HG02678 (cell line): ENCODE results near the gene FOXS1.
A peak's percentile ranks its signal among the peaks of the same experiment; 100 is the strongest.
"Not testable (repeated sequence)": the region's sequence is repeated elsewhere in the genome, so short reads cannot be mapped to it uniquely, and the experiment has no call there.

Experiments
- ATAC-seq: cut with Tn5 transposase; IDR thresholded peaks from one replicate; pipeline ENCODE4 v1.9.1; 2021; ENCODE audit warnings: mild to moderate bottlenecking, moderate library complexity; ENCODE audit not compliant: unreplicated experiment

FOXS1 gene

GRCh38 chr20:31840906-31841816, 4.2 kb downstream of the FOXS1 start:
- ATAC-seq, result no peak

GRCh38 chr20:31839782-31840487, 5.5 kb downstream of the FOXS1 start:
- ATAC-seq, result no peak

DNA sequence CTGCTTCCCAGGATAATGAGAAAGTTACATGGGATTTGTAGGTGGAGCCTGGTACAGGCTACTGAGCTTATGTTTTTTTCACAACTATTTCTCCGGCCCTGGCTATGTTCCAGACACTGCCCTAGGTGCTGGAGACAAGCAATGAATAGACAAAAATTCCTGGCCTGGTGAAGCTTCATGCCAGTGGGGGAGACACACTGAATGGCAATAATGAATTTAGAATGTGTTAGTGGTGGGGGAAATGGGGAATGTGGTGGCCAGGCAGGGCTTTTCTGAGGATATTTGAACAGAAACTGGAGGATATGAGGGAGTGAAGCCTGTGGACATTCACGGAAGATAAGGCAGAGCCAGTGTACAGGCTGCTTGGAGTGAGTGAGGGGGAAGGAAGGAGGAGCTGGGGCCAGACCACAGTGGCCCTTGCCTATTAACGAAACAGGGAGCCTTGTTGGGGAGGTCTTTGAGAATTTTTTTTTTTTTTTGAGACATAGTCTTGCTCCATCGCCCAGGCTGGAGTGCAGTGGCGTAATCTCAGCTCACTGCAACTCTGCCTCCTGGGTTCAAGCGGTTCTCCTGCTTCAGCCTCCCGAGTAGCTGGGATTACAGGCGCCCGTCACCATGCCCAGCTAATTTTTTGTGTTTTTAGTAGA, 6.6 kb downstream of the FOXS1 start:
- ATAC-seq, result no peak

DNA sequence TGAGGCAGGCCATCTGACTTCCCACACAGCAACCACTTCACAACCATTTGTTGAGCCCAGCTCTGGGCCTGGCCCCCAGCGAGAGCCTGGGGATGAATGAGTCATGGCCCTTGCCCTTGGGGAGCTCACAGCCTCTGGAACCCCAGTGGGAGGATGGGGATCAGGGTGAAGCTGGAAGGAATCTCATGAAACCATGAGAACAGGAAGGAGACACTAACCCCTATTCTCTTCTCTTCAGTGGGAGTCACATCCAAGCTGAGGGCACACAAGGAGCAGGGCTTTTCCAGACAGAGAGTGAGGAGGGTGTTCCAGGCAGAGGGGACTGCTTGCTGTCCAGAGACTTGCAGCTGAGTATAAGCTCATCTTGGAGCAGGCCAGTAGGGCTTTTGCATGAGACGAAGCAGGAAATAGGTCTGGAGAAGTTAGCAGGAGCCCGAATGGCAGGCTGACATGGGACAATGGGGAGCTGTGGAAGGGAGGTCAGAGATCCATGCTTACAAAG, 7.5 kb downstream of the FOXS1 start:
- no peak for ATAC-seq

DNA sequence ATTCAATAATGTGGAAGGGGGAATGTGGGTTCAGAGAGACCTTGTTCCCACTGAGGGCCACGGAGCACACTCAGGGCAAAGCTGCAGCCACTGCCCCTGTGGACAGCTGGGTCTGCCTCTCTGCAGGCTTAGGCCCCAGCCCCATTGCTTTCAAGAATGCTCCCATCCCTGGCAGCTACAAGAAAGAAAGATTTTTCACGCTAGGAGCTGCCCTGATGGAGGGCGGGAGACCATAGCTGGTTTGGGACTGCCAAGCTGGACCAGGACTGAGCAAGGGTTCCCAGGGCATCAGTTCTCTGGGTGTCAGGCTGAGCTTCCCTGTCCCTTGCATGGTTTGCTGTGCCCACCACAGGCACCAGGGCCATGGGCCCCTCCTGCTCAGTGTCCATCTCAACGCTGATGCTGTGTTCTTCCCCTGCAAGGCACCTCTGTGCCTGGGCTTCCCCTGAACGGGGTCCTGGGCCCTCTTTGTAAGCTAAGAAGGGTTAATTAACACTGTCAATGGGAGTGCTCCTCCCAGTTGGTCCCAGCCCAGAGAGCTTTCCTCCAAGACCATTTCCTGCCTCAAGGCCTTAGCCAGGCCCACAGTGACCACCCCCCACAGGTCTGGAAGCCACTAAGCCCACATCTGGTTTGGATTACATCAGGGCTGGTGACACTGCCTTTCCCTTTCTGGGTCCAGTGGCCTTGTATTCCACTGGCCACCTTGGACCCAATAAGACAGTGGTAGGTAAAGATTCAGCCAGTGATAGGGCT, 8.4 kb downstream of the FOXS1 start:
- ATAC-seq, result no peak

GRCh38 chr20:31835977-31836852, 9.2 kb downstream of the FOXS1 start:
- ATAC-seq, result peak; percentile 70

DNA sequence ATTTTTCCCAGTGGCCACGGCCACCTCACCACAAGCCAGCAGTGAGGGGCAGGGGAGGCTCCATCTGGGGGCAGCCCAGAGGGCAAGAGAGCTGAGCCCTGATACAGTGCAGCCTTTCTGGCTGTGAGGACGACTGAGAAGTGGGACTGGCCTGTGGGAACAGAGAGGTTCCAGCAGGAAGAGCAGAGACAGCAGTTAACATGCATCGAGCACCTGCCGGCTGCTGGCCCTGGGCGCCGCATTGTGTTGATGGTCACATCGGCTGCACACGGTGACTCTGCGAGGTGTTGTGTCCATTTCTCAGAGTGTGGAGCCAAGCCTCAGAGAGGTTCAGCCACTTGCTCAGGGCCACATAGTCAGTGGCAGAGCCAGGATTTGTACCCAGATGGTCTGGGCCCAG, 9.8 kb downstream of the FOXS1 start:
- no peak for ATAC-seq

GRCh38 chr20:31833931-31834521, 11.4 kb downstream of the FOXS1 start:
- ATAC-seq, result no peak

DNA sequence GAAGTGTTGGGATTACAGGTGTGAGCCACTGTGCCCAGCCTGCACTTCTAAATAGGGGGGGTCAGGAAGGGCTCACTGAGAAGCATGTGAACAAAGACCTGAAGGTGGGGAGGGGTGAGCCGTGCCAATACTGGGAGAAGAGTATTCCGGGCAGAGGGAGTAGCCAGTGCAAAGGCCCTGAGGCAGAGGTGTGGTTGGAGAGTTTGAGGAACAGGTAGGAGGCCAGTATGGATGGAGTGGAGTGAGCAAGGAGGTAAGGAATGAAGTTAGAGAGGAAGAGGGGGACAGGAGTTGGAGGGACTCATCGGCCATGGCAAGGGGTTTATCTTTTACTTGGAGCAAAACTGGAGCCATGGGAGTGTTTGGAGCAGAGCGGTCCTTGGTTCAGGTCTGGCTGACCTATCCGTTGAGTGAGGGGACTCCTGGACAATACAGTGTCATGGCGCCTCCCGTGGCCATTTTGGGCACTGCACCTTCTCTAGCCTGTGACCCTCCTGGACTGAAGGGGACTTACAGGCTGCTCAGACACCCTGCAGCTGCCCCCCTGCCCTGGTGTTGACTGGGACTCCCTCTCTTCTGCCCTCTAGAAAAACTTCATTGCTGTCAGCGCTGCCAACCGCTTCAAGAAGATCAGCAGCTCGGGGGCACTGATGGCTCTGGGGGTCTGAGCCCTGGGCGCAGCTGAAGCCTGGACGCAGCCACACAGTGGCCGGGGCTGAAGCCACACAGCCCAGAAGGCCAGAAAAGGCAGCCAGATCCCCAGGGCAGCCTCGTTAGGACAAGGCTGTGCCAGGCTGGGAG, 12.1 kb downstream of the FOXS1 start:
- no peak for ATAC-seq

- no peak for ATAC-seq
Measured at GRCh38 chr20:31831771-31832306, 13.6 kb downstream of the FOXS1 start.

DNA sequence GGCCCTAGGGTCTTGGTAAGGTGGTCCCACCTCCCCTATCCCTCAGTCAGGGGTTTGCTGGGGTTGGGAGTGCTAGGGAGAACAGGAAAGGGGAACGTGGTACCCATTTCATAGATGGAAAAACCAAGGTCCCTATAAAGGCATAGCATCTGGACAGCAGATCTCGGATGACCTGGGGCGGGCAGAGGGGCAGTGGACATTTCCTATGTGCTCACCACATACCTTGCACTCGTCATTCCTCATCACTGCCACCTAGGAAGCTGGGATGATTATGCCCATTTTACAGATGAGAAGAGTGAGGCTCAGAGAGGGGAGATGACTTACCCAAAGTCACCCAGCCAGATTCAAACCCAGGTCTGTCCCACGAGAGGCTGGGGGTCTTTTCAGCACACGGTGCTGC, 14.2 kb downstream of the FOXS1 start:
- no peak for ATAC-seq

- ATAC-seq, result no peak
Measured at GRCh38 chr20:31830406-31830981, 14.9 kb downstream of the FOXS1 start.

DNA sequence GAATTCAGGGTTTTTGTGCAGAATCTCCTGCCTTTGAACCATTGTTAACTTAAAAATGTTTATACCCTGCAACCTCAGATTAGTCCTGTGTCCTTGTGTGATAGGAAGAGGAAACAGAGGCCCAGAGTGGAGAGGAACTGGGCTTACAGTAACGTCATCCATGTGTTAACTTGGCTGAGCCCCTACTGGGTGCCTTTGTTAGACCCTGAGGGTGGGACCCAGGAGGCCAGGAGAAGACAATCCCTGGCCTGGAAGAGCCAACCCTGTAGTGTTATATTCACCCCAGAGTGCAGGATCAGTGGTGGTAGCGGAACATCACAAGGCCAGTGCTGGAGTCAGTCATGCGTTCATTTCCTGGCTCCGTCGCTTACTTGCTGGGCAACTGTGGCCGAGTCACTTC, 15.7 kb downstream of the FOXS1 start:
- no peak for ATAC-seq

DNA sequence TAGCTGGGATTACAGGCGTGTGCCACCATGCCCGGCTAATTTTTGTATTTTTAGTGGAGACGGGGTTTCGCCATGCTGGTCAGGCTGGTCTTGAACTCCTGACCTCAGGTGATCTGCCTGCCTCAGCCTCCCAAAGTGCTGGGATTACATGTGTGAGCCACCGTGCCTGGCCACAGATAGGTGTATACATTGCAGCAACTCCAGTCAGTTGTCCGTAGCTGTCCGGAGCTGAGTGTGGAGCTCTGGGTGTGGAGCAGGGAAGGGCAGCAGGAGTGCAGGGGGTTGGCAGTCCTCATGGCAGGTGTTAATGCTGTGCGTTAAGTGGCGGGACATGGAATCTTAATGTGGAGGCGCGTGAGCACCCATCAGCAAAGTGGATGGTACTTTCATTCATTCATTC, 17.4 kb downstream of the FOXS1 start:
- ATAC-seq, result not testable (repeated sequence)

GRCh38 chr20:31827059-31827458, 18.3 kb downstream of the FOXS1 start:
- no peak for ATAC-seq

DNA sequence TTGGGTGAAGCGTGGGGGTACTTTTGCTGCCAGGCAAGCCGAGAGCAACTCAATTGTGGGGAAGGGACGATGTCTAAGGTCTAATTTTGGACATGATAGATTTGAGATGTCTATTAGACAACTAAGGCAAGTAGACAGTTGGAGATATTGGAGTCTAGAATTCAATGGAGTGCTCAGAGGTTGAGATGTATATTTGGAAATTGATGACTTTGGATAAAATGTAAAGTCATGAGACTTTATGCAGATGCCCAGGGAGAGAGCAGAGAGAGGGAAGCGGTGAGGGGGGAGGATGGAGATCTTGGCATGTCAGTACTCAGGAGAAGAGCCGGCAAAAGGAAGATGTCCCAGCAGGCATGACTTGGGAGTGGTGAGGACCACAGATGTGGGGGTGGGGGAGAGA, 19.3 kb downstream of the FOXS1 start:
- no peak for ATAC-seq

GRCh38 chr20:31824554-31825313, 20.7 kb downstream of the FOXS1 start:
- ATAC-seq, result no peak
